Stomach (tissue), 4 donors: ENCODE data around the gene LMNTD2.

Experiments used
- EP300 ChIP-seq: sonication (generic); formaldehyde crosslinking; IDR thresholded peaks from one replicate; pipeline ENCODE4 v1.6.1; 2017; ENCODE audit warnings: antibody characterized with exemption
- POLR2A ChIP-seq, 4 donors: fragments of 450-650 bp; IDR thresholded peaks; one replicate each; pipeline ENCODE4 v1.6.1; 2016; ENCODE audit warnings: antibody characterized with exemption in 4 of 4, control low read depth in 2 of 4, mild to moderate bottlenecking in 1 of 4, moderate library complexity in 1 of 4
- TF ChIP-seq, protein P1 (sequence below), 7 experiments: fragments of 450-650 bp in 4 of 7; fragments of 200-600 bp in 3 of 7; sonication (generic) in 3 of 7; IDR thresholded peaks; one replicate each; pipeline ENCODE4 v1.5.1; 2016 to 2019; ENCODE audit warnings: antibody characterized with exemption in 7 of 7, control low read depth in 2 of 7, mild to moderate bottlenecking in 1 of 7

DNA sequence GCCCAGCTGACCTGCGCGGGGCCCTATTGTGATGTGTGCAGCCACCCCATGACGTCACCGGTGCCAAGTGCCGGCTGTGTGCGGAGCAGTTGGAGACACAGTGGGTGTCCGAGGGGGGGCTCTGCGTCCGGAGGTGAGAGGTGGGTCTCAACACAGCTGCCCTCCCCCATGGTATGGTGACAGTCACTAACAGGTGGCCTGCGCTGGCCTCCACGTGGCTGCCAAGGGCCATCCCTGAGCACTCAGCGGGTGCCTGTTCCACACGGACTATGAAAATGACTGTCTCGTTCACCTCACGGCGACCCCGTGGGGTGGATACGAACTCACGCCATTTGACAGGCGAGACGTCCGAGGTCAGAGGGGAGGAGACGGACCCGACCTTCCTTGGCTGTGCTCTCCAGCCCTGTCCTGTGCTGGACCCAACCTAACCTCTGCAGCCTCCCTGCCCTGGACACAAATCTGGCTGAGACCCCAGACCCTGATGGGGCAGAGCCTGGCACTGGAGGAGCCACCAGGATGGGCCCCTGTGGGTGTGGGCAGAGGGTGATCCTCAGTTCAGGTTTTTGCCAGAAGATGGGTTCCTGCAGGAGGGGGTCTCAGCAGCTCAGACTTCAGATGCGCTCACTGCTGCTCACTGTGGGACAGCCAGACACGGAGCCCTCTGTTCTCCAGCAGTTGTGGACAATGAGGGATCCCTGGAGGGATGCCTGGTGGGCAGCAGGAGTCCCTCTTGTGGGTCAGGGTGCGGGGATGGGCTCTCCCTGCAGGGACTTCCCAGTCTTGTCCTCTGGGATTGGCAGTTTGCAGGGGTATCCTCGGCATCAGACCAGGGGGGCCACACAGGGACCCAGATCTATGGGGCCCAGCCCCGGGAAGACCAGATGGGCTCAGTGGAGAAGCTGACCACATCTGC is 31.5 kb downstream of the LMNTD2 start:
- TF ChIP-seq, protein P1, sequence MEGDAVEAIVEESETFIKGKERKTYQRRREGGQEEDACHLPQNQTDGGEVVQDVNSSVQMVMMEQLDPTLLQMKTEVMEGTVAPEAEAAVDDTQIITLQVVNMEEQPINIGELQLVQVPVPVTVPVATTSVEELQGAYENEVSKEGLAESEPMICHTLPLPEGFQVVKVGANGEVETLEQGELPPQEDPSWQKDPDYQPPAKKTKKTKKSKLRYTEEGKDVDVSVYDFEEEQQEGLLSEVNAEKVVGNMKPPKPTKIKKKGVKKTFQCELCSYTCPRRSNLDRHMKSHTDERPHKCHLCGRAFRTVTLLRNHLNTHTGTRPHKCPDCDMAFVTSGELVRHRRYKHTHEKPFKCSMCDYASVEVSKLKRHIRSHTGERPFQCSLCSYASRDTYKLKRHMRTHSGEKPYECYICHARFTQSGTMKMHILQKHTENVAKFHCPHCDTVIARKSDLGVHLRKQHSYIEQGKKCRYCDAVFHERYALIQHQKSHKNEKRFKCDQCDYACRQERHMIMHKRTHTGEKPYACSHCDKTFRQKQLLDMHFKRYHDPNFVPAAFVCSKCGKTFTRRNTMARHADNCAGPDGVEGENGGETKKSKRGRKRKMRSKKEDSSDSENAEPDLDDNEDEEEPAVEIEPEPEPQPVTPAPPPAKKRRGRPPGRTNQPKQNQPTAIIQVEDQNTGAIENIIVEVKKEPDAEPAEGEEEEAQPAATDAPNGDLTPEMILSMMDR (IDR thresholded peaks at IDR 0.05): no peak
- TF ChIP-seq POLR2A (IDR thresholded peaks at IDR 0.05) (no peak), EP300 (no peak)
